ENCODE data around the gene HCST. TPM values are rescaled to one million over a fixed set of nuclear protein-coding genes. Genes with fewer than 3 reads are reported as not detected.
"Not testable (repeated sequence)": the region's sequence is repeated elsewhere in the genome, so short reads cannot be mapped to it uniquely, and the experiment has no call there.

HCST gene
- total RNA-seq, 1 donor from 2014 or later: not detected

- DNase-seq (ENCODE audit: low read depth, low spot score): no peak
- H3K4me3 Mint-ChIP-seq: no peak within 1 kb of the TSS
- no peak within 1 kb of the TSS for H3K27ac Mint-ChIP-seq (ENCODE audit: unreplicated experiment)
Observed at GRCh38 chr19:35908010-35908441, 5.7 kb downstream of the HCST start, which contains the start of gene TYROBP. TSS of gene TYROBP (minus strand) at chr19:35908295. CDS start at chr19:35908228, 67 bp downstream.

GRCh38 chr19:35908973-35909683, 6.8 kb downstream of the HCST start:
- Mint-ChIP-seq H3K4me1 (no peaks in the 10 kb centered on the region), H3K36me3 (ENCODE audit: low read depth) (no peaks in the 10 kb centered on the region), H3K4me3 (no peak overlapping the region), H3K27ac (ENCODE audit: unreplicated experiment) (no peak overlapping the region), H3K27me3 (ENCODE audit: low read depth) (peaks cover 20% of the 10 kb centered on the region), H3K9me3 (no peaks in the 10 kb centered on the region)
- no peak for TF ChIP-seq CTCF (conservative IDR thresholded peaks at IDR 0.05)
- DNase-seq (ENCODE audit: low read depth, low spot score): no peak

More at GRCh38 chr19:35908010-35908441, 5.7 kb downstream of the HCST start, which contains the start of gene TYROBP:
- Mint-ChIP-seq H3K27me3 (ENCODE audit: low read depth) (peaks cover 23% of the 10 kb centered on the region), H3K36me3 (ENCODE audit: low read depth) (no peaks in the 10 kb centered on the region), H3K4me1 (peaks cover 6% of the 10 kb centered on the region), H3K9me3 (no peaks in the 10 kb centered on the region)
- TF ChIP-seq CTCF (conservative IDR thresholded peaks at IDR 0.05): no peak

GRCh38 chr19:35909684-35910035, 7.3 kb downstream of the HCST start:
- no peak for TF ChIP-seq CTCF (conservative IDR thresholded peaks at IDR 0.05)
- Mint-ChIP-seq H3K27ac (ENCODE audit: unreplicated experiment) (no peak overlapping the region), H3K36me3 (ENCODE audit: low read depth) (no peaks in the 10 kb centered on the region), H3K4me1 (no peaks in the 10 kb centered on the region), H3K9me3 (no peaks in the 10 kb centered on the region), H3K27me3 (ENCODE audit: low read depth) (peaks cover 17% of the 10 kb centered on the region), H3K4me3 (no peak overlapping the region)
- DNase-seq (ENCODE audit: low read depth, low spot score): no peak

- H3K4me3 Mint-ChIP-seq; H3K9me3 Mint-ChIP-seq; H3K27ac Mint-ChIP-seq (ENCODE audit: unreplicated experiment); H3K4me1 Mint-ChIP-seq; DNase-seq (ENCODE audit: low read depth, low spot score); H3K36me3 Mint-ChIP-seq (ENCODE audit: low read depth): not testable (repeated sequence)
- H3K27me3 Mint-ChIP-seq (ENCODE audit: low read depth): peaks cover 15% of the 10 kb centered on the region
Observed at GRCh38 chr19:35910355-35910754, 8.0 kb downstream of the HCST start.

- Mint-ChIP-seq H3K4me1 (no peaks in the 10 kb centered on the region), H3K4me3 (no peak overlapping the region), H3K27ac (ENCODE audit: unreplicated experiment) (no peak overlapping the region), H3K36me3 (ENCODE audit: low read depth) (no peaks in the 10 kb centered on the region), H3K27me3 (ENCODE audit: low read depth) (peaks cover 16% of the 10 kb centered on the region), H3K9me3 (no peaks in the 10 kb centered on the region)
- DNase-seq (ENCODE audit: low read depth, low spot score): no peak
- no peak for TF ChIP-seq CTCF (conservative IDR thresholded peaks at IDR 0.05)
Observed at GRCh38 chr19:35911173-35911572, 8.8 kb downstream of the HCST start.

GRCh38 chr19:35911790-35912189, 9.5 kb downstream of the HCST start:
- no peak overlapping the region for H3K4me3 Mint-ChIP-seq
- no peak overlapping the region for H3K27ac Mint-ChIP-seq (ENCODE audit: unreplicated experiment)
- no peak for DNase-seq (ENCODE audit: low read depth, low spot score)
- no peak for TF ChIP-seq CTCF (conservative IDR thresholded peaks at IDR 0.05)
- no peaks in the 10 kb centered on the region for H3K36me3 Mint-ChIP-seq (ENCODE audit: low read depth)
- H3K4me1 Mint-ChIP-seq: no peaks in the 10 kb centered on the region
- H3K9me3 Mint-ChIP-seq: no peaks in the 10 kb centered on the region
- peaks cover 19% of the 10 kb centered on the region for H3K27me3 Mint-ChIP-seq (ENCODE audit: low read depth)

Data from neural crest cell (in vitro differentiated cells).